Measurements from ENCODE around the gene DDX31. TPM values are rescaled to one million over a fixed set of nuclear protein-coding genes. Genes with fewer than 3 reads are reported as not detected.

DDX31 gene
- total RNA-seq, 2 experiments from 2014 or later: 28.3 to 28.8 TPM

DNA sequence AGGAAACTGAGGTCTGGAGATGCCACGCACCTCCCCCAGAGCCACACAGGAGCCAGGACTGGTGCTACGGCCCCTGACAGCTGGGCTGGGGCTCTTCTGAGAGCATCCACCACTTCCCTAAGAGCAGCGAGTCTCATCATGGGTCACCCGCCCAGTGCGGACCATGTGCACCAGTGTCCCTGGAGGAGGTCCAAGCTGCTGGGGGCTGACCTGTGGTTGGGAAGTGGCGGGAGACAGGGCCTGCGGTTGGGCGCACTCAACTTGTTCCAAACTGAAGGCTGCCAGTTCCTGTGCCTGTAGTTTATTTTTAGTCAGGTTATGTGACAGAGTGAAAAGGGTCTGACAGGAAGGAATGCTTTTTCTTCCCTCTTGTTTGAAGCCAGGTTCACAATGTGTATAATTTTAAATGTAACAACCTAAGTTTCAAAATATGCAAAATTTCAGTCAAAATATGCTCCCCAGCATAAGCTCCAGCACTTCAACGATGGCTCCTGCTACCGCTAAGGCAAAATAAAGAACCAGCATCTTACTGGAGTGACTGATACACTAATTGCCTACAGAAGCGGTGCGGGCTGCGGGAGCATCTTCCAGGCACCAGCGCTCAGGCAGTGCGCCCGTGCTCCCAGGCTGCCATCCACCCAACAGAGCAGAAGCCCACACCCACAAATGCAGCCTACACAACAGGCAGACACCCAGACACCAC is 72.6 kb downstream of the DDX31 start:
- BruUV-seq (replicated peaks): no TSS peak
- intact Hi-C loops (cut with micrococcal nuclease; ENCODE audit: unreplicated experiment): no loop called here
- CTCF ChIA-PET (ENCODE audit: unreplicated experiment): no interaction called here

DNA sequence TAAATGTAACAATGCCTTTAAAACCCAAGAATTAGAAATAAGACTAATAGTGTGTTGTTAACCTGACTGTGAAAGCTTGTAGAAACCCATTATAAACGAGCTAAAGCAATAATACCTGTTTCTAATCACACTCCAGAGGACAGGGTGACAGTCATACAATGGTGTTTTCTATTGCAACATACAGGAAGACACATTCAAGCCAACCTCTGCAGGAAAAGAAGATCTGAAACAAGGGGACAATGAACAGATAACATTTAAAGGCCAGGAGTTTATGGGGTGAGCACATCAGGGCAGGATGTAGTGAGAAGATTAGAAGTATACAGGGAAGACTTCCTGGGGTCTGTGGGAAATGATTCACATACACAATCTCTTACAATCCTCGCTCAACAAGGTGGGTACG is 73.6 kb downstream of the DDX31 start:
- TF ChIP-seq, protein P1, sequence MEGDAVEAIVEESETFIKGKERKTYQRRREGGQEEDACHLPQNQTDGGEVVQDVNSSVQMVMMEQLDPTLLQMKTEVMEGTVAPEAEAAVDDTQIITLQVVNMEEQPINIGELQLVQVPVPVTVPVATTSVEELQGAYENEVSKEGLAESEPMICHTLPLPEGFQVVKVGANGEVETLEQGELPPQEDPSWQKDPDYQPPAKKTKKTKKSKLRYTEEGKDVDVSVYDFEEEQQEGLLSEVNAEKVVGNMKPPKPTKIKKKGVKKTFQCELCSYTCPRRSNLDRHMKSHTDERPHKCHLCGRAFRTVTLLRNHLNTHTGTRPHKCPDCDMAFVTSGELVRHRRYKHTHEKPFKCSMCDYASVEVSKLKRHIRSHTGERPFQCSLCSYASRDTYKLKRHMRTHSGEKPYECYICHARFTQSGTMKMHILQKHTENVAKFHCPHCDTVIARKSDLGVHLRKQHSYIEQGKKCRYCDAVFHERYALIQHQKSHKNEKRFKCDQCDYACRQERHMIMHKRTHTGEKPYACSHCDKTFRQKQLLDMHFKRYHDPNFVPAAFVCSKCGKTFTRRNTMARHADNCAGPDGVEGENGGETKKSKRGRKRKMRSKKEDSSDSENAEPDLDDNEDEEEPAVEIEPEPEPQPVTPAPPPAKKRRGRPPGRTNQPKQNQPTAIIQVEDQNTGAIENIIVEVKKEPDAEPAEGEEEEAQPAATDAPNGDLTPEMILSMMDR (conservative IDR thresholded peaks at IDR 0.05; ENCODE audit: low read length): no peak
- no peak for TF ChIP-seq EZH2phosphoT487 (IDR thresholded peaks at IDR 0.05; ENCODE audit: borderline replicate concordance, low read depth, low read length)
- H4K20me1 ChIP-seq (ENCODE audit: insufficient read depth, low read length): no peaks in the 10 kb centered on the region
- H3K36me3 ChIP-seq (ENCODE audit: insufficient read depth, low read length): peaks cover 77% of the 10 kb centered on the region
- H3K4me3 ChIP-seq (ENCODE audit: low read depth, low read length, poor library complexity, severe bottlenecking): no peak overlapping the region
- ChIA-PET CTCF (ENCODE audit: unreplicated experiment) (no interaction called here), POLR2A (no interaction called here)
- BruUV-seq (replicated peaks): no TSS peak
- H3K27ac ChIP-seq (ENCODE audit: low read depth, low read length, poor library complexity, severe bottlenecking): no peak overlapping the region
- intact Hi-C loops (cut with micrococcal nuclease; ENCODE audit: unreplicated experiment): no loop called here
- no peak overlapping the region for H2AFZ ChIP-seq (ENCODE audit: low read length)
- no peak for DNase-seq (ENCODE audit: low spot score)
- no peak overlapping the region for H3K4me2 ChIP-seq (ENCODE audit: low read length)
- no peaks in the 10 kb centered on the region for H3K4me1 ChIP-seq (ENCODE audit: insufficient read depth, low read length, poor library complexity, severe bottlenecking)
- no peaks in the 10 kb centered on the region for H3K9me2 ChIP-seq (ENCODE audit: insufficient read depth, low read length)
- no peaks in the 10 kb centered on the region for H3K9me3 ChIP-seq (ENCODE audit: low read length)
- H3K79me2 ChIP-seq (ENCODE audit: insufficient read depth, low read depth, low read length): no peaks in the 10 kb centered on the region

More for the DNA sequence above, 72.6 kb downstream of the DDX31 start:
- H3K4me1 ChIP-seq (ENCODE audit: insufficient read depth, low read length, poor library complexity, severe bottlenecking): no peaks in the 10 kb centered on the region
- H3K27ac ChIP-seq (ENCODE audit: low read depth, low read length, poor library complexity, severe bottlenecking): no peak overlapping the region
- POLR2A ChIA-PET: no interaction called here
- H4K20me1 ChIP-seq (ENCODE audit: insufficient read depth, low read length): no peaks in the 10 kb centered on the region
- H3K4me3 ChIP-seq (ENCODE audit: low read depth, low read length, poor library complexity, severe bottlenecking): no peak overlapping the region
- TF ChIP-seq EZH2phosphoT487 (IDR thresholded peaks at IDR 0.05; ENCODE audit: borderline replicate concordance, low read depth, low read length): no peak
- TF ChIP-seq, protein P1 (conservative IDR thresholded peaks at IDR 0.05; ENCODE audit: low read length): no peak
- DNase-seq (ENCODE audit: low spot score): no peak
- H2AFZ ChIP-seq (ENCODE audit: low read length): no peak overlapping the region
- H3K4me2 ChIP-seq (ENCODE audit: low read length): no peak overlapping the region
- no peaks in the 10 kb centered on the region for H3K9me2 ChIP-seq (ENCODE audit: insufficient read depth, low read length)
- H3K9me3 ChIP-seq (ENCODE audit: low read length): no peaks in the 10 kb centered on the region
- peaks cover 87% of the 10 kb centered on the region for H3K36me3 ChIP-seq (ENCODE audit: insufficient read depth, low read length)
- no peaks in the 10 kb centered on the region for H3K79me2 ChIP-seq (ENCODE audit: insufficient read depth, low read depth, low read length)

DNA sequence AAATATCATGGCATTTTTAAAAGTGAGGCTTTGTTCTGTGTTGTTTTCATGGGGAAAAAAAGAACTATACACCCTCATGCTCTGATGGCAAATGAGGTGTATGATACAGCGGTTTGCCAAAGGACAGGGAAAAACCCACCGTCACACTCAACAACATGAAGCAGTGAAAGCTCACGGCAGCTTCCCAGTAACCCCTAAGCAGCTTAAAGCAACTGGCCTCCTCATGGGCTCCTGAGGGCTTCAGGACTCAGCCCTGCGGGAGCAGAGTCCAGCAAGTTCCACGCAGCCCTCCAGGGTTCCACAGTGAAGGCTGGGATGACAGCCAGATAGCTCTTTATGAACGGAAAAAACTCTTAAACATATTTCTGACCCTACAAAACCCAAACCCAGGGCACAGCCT is 74.5 kb downstream of the DDX31 start:
- Histone ChIP-seq H4K20me1 (ENCODE audit: insufficient read depth, low read length) (no peaks in the 10 kb centered on the region), H3K9me2 (ENCODE audit: insufficient read depth, low read length) (no peaks in the 10 kb centered on the region), H3K79me2 (ENCODE audit: insufficient read depth, low read depth, low read length) (no peaks in the 10 kb centered on the region), H3K4me1 (ENCODE audit: insufficient read depth, low read length, poor library complexity, severe bottlenecking) (no peaks in the 10 kb centered on the region), H3K4me2 (ENCODE audit: low read length) (no peak overlapping the region), H3K4me3 (ENCODE audit: low read depth, low read length, poor library complexity, severe bottlenecking) (no peak overlapping the region), H3K9me3 (ENCODE audit: low read length) (no peaks in the 10 kb centered on the region), H2AFZ (ENCODE audit: low read length) (no peak overlapping the region), H3K27ac (ENCODE audit: low read depth, low read length, poor library complexity, severe bottlenecking) (no peak overlapping the region), H3K36me3 (ENCODE audit: insufficient read depth, low read length) (peaks cover 68% of the 10 kb centered on the region)
- CTCF ChIA-PET (ENCODE audit: unreplicated experiment): no interaction called here
- intact Hi-C loops (cut with micrococcal nuclease; ENCODE audit: unreplicated experiment): no loop called here
- no TSS peak for BruUV-seq (replicated peaks)
- POLR2A ChIA-PET: no interaction called here
- TF ChIP-seq, protein P1 (conservative IDR thresholded peaks at IDR 0.05; ENCODE audit: low read length): no peak
- no peak for TF ChIP-seq EZH2phosphoT487 (IDR thresholded peaks at IDR 0.05; ENCODE audit: borderline replicate concordance, low read depth, low read length)
- DNase-seq (ENCODE audit: low spot score): no peak
